Suppressor macrophage treated with lipopolysaccharide for 4 hours (primary cell): ENCODE results near the gene MYNN.

ENCODE experiments used
- DNase-seq: peaks from one replicate; pipeline ENCODE4 v3.0.0-alpha.2; 2020

MYNN gene

GRCh38 chr3:169780742-169781141 is 7.5 kb downstream of the MYNN start:
- DNase-seq, result no peak

- DNase-seq, result no peak
Measured at GRCh38 chr3:169781209-169781855, 8.1 kb downstream of the MYNN start.

GRCh38 chr3:169787120-169787519 is 13.9 kb downstream of the MYNN start:
- DNase-seq, result no peak

- DNase-seq, result no peak
Measured at GRCh38 chr3:169787791-169788190, 14.6 kb downstream of the MYNN start.

- DNase-seq, result no peak
Measured at GRCh38 chr3:169790219-169790618, 17.0 kb downstream of the MYNN start.

- DNase-seq, result no peak
Measured at GRCh38 chr3:169790687-169791429, 17.7 kb downstream of the MYNN start.

GRCh38 chr3:169792359-169792758 is 19.2 kb downstream of the MYNN start:
- DNase-seq, result no peak

GRCh38 chr3:169804681-169805080 is 31.5 kb downstream of the MYNN start:
- no peak for DNase-seq

GRCh38 chr3:169809230-169809795 is 36.1 kb downstream of the MYNN start:
- DNase-seq, result no peak

- DNase-seq, result peak; percentile 24
Measured at GRCh38 chr3:169811631-169812331, 38.6 kb downstream of the MYNN start.

- DNase-seq, result peak; percentile 69
Measured at GRCh38 chr3:169812332-169813235, 39.4 kb downstream of the MYNN start, which contains the start of the genes LRRC34 and LRRIQ4. TSS of gene LRRC34 (minus strand) at chr3:169812904. CDS start at chr3:169812548, 356 bp downstream. TSS of gene LRRIQ4 (plus strand) at chr3:169812870. CDS start at chr3:169821922, 9,052 bp downstream.

GRCh38 chr3:169813278-169813677 is 40.1 kb downstream of the MYNN start:
- DNase-seq, result peak; percentile 53

GRCh38 chr3:169813757-169814517 is 40.7 kb downstream of the MYNN start:
- peak; percentile 57 for DNase-seq

GRCh38 chr3:169815590-169816150 is 42.5 kb downstream of the MYNN start:
- DNase-seq, result no peak

- no peak for DNase-seq
Measured at GRCh38 chr3:169818316-169818715, 45.1 kb downstream of the MYNN start.

GRCh38 chr3:169822091-169822490 is 48.9 kb downstream of the MYNN start:
- no peak for DNase-seq

- no peak for DNase-seq
Measured at GRCh38 chr3:169822540-169822939, 49.3 kb downstream of the MYNN start.

GRCh38 chr3:169822983-169823382 is 49.8 kb downstream of the MYNN start:
- DNase-seq, result no peak

- DNase-seq, result no peak
Measured at GRCh38 chr3:169825316-169825715, 52.1 kb downstream of the MYNN start.

- DNase-seq, result peak; percentile 13
Measured at GRCh38 chr3:169827712-169828111, 54.5 kb downstream of the MYNN start.

- DNase-seq, result no peak
Measured at GRCh38 chr3:169835533-169835932, 62.3 kb downstream of the MYNN start.
